NCI-H2196 treated with DMSO at 0.1 percent for 48 hours (cell line): ENCODE measurements around the gene FERMT3.
A peak's percentile ranks its signal among the peaks of the same experiment; 100 is the strongest.

Source experiments
- DNase-seq: peaks from one replicate; lab custom pipeline; 2025; ENCODE audit not compliant: unreplicated experiment; lab: John Stamatoyannopoulos, UW

The FERMT3 gene

DNA sequence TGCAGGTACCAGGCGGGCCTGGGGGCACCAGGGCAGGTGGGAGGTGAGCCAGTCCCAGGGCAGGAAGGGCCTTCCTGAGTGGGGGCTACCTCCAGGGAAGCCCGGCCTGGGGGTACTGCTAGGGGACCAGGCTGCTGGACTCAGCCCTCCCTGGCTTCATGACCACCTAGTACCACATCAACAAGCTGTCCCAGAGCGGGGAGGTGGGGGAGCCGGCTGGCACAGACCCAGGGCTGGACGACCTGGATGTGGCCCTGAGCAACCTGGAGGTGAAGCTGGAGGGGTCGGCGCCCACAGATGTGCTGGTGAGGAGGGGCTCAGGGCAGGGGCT lies 12.8 kb downstream of the FERMT3 start:
- no peak for DNase-seq

DNA sequence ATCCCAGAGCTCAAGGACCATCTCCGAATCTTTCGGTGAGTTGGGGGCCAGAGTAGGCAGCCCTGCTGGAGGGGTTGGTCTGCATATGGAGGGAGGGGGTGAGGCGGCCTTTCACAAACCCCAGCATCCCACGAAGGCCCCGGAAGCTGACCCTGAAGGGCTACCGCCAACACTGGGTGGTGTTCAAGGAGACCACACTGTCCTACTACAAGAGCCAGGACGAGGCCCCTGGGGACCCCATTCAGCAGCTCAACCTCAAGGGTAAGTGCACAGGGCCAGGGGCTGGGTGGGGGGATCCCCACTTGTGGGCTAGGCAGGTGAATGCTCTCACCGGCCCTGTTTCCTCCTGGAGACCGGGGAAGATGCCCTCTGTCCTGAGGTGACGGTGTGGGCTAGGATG lies 13.2 kb downstream of the FERMT3 start:
- no peak for DNase-seq

DNA sequence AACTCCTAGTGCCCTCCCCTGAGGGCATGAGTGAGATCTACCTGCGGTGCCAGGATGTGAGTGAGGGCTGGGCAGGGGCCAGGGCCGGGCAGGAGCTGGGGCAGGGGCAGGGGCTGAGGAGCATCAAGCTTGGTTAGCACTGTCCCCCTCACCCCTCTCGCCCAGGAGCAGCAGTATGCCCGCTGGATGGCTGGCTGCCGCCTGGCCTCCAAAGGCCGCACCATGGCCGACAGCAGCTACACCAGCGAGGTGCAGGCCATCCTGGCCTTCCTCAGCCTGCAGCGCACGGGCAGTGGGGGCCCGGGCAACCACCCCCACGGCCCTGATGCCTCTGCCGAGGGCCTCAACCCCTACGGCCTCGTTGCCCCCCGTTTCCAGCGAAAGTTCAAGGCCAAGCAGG lies 13.8 kb downstream of the FERMT3 start:
- no peak for DNase-seq

DNA sequence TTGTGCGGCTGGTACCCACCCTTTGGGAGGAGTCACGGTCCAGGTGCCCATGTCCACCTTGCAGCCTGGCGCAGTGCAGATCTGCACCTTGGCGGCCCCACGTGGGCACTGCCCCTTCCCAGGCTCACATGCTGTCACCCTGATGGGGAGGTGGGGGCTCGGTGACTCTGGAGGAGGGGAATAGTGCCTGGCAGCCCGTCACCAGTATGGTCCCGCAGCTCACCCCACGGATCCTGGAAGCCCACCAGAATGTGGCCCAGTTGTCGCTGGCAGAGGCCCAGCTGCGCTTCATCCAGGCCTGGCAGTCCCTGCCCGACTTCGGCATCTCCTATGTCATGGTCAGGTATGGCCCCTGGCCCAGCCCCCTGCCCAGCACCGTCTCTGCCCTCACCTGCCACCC lies 14.3 kb downstream of the FERMT3 start:
- no peak for DNase-seq

DNA sequence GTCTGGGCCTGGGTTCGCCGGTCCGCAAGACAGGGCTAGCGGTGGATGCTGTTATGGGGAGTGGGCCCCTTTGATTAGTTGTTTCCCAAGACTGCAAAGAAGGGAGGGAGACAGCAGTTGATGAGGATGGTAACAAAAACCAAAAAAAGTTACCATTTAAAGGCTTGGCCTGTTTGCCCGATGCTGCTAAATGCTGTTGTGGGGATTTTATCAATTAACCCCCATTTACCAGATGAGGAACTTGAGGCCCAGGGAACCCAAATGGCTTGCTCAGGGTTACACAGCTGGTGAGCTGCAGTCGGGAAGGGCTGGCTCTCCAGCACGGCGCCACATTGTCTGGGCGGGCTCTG lies 16.1 kb downstream of the FERMT3 start:
- no peak for DNase-seq

DNA sequence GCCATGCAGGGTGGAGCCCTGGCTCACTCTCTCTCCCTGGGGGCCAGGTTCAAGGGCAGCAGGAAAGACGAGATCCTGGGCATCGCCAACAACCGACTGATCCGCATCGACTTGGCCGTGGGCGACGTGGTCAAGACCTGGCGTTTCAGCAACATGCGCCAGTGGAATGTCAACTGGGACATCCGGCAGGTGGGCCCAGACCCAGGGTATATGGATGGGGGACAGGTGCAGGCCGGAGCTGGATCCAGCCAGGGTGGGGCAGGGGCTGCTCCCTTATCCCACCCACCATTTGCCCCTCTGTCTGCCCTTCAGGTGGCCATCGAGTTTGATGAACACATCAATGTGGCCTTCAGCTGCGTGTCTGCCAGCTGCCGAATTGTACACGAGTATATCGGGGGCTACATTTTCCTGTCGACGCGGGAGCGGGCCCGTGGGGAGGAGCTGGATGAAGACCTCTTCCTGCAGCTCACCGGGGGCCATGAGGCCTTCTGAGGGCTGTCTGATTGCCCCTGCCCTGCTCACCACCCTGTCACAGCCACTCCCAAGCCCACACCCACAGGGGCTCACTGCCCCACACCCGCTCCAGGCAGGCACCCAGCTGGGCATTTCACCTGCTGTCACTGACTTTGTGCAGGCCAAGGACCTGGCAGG lies 16.6 kb downstream of the FERMT3 start:
- no peak for DNase-seq

DNA sequence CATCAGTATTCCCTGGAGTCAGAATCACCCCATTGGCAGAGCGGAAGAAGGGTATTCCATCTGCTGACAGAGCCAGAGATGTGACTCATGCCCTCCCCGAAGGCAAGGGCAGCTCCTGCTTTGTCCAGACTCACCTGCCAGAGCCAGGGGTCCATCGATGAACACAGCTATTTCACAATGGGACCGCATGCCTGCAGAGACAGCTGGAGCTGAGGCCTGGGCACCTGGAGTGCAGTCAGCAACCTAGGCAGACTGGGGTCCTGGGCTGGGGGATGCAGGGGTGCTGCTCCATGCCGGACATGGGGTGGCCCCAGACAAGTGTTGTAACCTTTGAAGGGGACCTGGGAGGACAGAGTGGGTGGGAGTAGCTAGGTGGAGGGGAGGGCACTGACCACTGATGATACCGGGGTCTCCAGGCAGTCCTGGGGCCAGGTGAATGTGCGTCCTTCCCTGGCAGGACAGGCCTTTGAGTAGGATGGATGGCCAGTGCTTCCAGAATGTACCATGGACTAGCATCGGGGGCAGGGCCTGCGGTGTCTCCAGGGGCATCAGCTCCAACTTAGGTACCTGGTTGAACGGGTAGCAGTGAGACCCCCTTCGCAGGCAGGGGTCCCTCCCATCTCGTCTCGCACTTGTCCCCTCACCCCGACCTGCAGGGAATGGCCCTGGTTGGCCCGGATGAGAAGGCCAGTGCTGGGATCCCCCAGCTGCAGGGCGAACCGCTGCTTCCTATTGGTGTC lies 17.8 kb downstream of the FERMT3 start:
- no peak for DNase-seq

DNA sequence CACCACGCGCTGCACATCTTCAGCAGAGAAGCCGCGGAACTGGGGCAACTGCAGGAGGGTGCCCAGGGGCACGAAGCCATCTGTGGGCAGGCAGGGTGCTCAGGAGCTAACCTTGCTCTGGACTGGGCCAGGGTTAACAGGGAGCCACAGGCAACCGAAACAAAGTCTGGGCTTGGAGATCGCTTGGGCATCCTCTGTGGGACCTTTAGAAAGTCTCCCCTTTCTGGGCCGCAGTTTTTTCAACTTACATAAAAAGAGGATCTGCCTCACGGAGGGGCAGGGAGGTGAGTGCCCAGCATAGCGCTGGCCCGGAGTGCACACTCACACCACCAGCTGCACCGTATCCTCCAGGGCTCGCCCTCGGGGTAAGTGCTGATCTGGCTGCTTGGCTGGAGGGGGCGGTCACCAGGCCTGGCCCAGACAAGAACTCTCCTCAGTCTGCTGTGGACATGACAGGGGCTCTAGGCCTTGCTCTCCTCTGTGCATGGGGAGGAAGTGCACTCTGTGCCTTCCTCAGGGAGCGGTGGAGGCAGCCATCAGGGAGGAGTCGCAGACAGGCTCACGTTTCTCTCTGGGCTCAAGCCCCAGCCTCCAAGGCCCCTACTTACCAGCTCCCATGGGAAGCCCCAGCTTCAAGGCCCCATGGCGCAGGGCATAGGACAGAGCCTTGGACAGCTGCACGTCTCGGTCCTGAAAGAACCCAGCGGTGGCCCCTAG lies 18.5 kb downstream of the FERMT3 start:
- DNase-seq: no peak

DNA sequence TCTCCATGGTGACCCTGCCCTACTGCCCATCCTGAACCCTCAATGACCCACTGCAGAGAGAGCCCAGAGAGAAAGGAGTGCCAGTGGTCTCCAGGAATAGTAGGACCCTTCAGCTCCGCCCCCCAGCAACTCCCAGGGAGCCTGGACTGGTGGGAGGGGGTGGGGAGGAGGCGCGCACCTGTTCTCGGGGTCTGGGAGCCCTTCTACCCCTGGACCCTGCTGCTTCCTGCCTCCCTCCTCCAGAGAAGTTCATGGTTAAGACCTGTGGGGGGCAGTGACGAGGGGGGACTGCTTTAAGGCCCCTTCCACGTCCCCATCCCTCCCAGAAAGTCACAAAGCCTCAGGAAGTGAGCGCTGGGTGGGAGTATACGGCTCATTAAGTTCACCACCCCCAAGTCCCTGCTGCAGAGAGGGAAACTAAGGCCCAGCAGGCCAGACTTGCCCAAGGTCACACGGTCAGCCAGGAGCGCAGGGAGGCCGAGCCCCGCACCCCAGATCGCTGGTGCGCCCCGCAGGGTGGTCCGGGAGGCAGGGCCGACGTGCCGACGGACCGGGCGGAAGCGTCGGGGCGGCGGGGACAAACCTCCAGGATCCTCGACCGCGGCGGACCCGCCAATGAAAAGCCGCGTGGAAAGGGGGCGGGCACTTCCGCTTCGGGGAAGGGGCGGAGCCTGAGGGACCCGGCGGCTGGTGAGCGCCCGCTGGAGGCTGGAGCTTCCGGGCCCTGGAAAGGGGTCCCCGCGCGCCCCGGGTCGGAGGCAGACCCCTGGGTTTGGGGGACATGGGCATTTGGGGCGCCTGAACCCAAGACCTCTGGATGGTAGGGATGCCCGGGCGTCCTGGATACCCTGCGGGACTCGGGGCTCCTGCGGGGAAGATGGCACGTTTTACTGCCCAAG lies 19.3 kb downstream of the FERMT3 start, which contains the start of the genes NUDT22 and TRPT1:
Gene NUDT22 (plus strand): TSS at position 667 of the 899 bp plus-strand sequence. CDS start 379 bp downstream, outside the sequence.
Gene TRPT1 (minus strand): TSS at position 579 of the 899 bp plus-strand sequence. CDS start 326 bp downstream, at position 253.
- peak; percentile 65 for DNase-seq

DNA sequence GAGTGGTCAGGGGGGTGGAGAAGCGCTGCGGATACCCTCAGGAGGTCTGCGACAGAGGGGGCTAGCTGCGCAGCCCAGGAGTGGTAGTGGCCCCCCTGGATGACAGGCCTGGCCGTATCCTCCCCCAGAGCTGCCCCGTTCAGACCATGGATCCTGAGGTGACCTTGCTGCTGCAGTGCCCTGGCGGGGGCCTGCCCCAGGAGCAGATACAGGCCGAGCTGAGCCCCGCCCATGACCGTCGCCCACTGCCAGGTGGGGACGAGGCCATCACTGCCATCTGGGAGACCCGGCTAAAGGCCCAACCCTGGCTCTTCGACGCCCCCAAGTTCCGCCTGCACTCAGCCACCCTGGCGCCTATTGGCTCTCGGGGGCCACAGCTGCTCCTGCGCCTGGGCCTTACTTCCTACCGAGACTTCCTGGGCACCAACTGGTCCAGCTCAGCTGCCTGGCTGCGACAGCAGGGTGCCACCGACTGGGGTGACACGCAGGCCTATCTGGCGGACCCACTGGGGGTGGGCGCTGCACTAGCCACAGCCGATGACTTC lies 20.1 kb downstream of the FERMT3 start:
- DNase-seq: no peak

DNA sequence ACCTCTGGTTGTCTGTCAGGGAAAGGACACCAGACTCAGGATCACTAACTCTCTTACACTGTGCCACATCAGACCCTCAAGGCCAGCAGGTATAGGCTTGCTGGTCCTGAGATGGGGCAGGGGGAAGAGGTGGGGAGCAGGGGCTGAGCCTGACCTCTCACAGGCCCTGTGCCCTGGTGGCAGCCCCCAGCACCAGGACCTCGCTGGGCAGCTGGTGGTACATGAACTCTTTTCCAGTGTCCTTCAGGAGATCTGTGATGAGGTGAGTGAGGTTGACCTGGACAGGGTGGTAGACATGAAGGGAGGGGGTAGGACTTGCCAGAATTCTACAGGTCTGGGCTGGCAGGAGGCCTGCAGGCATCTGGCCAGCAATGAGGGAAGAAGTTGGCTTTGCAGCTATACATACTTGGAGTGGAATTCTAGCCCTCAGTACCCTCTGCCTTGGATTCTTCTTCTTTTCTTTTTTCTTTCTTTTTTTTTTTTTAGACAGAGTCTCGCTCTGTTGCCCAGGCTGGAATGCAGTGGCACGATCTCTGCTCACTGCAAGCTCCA lies 21.0 kb downstream of the FERMT3 start:
- DNase-seq: no peak

DNA sequence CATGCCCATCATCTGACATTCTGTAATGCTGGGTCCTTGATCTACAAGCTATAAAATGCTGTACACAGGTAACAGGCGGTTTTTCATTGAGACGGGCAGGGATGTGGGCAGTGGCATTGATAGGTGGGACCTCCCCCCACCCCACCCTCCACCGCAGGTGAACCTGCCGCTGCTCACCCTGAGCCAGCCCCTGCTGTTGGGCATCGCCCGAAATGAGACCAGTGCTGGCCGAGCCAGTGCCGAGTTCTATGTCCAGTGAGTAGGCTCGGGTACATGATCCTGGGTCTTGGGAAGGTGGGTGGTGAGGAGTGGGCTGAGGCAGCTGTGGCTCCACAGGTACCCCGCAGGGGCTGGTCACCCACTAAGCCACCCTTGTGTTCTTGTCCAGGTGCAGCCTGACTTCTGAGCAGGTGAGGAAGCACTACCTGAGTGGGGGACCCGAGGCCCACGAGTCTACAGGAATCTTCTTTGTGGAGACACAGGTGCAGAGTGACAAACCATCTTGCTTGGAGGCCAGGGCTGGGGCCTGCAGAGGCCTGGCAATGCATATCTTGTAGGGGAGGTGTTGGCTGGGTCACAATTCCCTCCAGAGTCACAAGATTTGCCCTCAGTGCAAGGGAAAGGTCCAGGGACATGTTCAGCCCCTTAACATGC lies 22.7 kb downstream of the FERMT3 start:
- no peak for DNase-seq

DNA sequence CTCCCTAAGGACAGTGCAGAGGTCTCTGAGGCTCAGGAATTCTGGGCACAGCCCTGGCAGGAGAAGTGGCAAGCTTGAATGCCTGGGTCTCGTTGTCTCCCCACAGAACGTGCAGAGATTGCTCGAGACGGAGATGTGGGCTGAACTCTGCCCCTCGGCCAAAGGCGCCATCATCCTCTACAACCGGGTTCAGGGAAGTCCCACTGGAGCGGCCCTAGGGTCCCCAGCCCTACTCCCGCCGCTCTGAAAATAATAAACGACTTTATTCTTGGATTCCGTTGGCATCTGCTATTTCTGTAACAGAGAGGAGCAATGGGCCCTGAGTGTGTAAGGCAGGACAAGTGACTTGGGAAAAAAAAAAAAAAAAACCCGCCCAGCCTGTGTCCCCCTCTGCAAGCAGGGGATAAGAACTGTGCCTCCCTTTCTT lies 23.2 kb downstream of the FERMT3 start:
- DNase-seq: no peak

DNA sequence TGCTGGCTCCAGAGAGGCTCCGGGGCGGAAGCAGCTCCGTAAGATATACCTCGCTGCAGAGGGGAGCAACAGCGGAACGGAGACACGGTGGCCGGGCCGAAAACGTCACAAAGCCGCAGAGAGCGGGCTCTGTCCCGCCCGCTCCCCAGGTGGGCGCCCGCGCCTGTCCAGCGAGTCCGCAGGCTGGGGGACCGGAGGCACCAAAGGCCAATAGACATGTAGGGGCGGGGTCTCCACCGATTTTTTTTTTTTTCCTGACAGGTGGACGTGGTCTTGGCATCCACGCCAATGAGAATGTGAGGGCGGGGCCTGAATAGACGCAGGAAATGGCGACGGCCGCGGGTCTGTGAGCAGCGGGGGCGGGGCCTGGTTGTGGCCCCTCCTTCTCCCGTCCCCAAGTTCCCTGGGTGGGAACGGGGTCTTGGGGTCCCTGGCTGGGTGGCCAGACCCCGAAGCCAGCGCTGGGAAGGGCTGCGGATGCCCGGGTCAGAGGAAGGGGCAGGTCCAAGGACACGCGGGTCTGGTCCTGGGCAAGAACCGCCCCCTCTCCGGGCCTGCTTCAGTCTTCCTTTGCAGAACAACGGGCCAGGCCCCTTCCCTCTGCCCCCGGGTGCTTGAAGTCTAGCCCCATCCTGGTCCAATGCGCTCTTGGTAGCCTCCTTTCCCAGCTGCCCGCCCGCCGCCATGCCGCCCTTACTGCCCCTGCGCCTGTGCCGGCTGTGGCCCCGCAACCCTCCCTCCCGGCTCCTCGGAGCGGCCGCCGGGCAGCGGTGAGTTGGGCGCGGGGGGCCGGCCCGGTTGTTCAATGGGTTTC lies 23.9 kb downstream of the FERMT3 start, which contains the start of gene DNAJC4:
Gene DNAJC4 (plus strand): TSS at position 378 of the 814 bp plus-strand sequence. CDS start 307 bp downstream, at position 685.
- peak; percentile 80 for DNase-seq

DNA sequence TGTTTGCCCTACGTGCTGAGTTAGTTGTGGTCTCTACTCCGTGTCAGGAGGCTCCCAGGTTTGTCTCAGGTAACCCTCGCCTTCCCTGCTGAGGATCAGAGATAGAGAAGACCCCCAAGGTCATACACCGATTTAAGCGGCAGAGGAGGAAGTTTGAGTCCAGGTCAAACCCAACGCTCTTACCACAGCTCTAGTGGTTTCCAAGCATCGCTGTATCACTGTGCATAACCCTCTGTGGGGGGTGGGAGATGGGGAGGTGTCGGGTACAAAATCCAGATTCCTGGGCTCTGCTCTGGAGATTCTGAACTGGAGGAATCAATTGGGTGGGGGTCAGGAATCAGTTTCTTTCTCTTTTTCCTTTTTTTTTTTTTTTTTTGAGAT lies 24.5 kb downstream of the FERMT3 start:
- no peak for DNase-seq

DNA sequence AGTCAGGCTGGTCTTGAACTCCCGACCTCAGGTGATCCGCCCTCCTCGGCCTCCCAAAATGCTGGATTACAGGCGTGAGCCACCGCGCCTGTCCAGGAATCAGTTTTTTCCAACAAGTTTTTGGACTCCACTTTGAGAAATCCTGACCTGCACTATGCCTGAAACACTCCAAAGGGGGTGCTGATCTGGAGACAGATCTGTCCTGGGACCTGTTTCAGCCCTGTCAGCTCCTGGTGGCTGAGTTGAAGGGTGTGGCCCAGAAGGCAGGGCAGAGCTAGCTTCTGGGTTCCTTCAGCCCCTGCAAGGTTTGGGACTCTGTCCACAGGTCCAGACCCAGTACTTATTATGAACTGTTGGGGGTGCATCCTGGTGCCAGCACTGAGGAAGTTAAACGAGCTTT lies 25.0 kb downstream of the FERMT3 start:
- no peak for DNase-seq

DNA sequence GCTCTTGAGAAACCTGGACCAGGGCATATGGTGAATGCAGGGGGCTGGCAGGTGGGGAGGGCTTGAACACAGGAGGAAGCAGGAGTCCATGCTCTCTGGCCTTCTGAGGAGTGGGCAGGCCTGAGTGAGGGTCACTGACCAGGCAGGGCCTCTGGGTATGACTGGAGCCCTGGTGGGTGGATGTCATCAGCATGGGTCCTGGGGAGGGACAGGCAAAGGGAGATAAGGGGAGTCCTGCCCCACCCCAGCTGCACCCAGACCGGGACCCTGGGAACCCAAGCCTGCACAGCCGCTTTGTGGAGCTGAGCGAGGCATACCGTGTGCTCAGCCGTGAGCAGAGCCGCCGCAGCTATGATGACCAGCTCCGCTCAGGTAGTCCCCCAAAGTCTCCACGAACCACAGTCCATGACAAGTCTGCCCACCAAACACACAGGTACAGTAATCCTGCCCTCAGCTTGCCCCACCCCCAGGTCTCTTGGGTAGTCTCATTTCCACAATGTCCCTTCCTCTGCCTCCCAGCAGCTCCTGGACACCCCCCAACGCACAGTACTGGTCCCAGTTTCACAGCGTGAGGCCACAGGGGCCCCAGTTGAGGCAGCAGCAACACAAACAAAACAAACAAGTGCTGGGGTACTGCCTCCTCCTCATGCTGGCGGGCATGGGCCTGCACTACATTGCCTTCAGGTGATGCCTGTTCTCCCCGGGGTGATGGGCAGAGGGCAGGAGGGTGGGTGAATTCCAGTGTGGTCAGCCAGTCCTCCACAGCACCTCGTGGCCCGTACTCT lies 25.9 kb downstream of the FERMT3 start:
- no peak for DNase-seq

DNA sequence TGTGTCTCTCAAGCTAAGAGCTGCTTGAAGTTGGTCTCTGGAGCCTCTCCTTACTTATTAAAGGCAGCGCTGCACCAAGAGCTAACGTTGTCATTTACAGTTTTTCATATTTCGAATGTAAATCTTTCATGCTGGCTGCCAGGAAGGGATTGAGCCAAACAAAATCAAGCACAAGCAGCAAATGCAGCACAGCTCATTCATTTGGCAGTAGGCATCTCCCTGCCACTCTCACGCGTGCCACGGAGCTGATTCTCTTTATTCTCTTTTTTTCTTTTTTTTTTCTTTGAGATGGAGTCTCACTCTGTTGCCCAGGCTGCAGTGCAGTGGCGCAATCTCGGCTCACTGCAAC lies 26.4 kb downstream of the FERMT3 start:
- no peak for DNase-seq
